ENCODE measurements around the gene NOL9.
A peak's percentile ranks its signal among the peaks of the same experiment; 100 is the strongest.

Gene NOL9

GRCh38 chr1:6484826-6485167, 69.5 kb downstream of the NOL9 start:
- H3K4me3 ChIP-seq (replicated peaks; ENCODE audit: insufficient read depth, low read length): no peak overlapping the region
- H3K27me3 ChIP-seq (ENCODE audit: insufficient read depth, poor library complexity, severe bottlenecking): peaks cover 53% of the 10 kb centered on the region
- no peak overlapping the region for H3K27ac ChIP-seq (replicated peaks)
- no peak for DNase-seq (ENCODE audit: low read depth in 1 of 2, low spot score in 1 of 2)
- TF ChIP-seq, protein P1, sequence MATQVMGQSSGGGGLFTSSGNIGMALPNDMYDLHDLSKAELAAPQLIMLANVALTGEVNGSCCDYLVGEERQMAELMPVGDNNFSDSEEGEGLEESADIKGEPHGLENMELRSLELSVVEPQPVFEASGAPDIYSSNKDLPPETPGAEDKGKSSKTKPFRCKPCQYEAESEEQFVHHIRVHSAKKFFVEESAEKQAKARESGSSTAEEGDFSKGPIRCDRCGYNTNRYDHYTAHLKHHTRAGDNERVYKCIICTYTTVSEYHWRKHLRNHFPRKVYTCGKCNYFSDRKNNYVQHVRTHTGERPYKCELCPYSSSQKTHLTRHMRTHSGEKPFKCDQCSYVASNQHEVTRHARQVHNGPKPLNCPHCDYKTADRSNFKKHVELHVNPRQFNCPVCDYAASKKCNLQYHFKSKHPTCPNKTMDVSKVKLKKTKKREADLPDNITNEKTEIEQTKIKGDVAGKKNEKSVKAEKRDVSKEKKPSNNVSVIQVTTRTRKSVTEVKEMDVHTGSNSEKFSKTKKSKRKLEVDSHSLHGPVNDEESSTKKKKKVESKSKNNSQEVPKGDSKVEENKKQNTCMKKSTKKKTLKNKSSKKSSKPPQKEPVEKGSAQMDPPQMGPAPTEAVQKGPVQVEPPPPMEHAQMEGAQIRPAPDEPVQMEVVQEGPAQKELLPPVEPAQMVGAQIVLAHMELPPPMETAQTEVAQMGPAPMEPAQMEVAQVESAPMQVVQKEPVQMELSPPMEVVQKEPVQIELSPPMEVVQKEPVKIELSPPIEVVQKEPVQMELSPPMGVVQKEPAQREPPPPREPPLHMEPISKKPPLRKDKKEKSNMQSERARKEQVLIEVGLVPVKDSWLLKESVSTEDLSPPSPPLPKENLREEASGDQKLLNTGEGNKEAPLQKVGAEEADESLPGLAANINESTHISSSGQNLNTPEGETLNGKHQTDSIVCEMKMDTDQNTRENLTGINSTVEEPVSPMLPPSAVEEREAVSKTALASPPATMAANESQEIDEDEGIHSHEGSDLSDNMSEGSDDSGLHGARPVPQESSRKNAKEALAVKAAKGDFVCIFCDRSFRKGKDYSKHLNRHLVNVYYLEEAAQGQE (IDR thresholded peaks at IDR 0.05; ENCODE audit: insufficient replicate concordance, low read depth): no peak
- TF ChIP-seq CTCF (IDR thresholded peaks at IDR 0.05; ENCODE audit: insufficient read depth, low read length) (no peak), SPI1 (IDR thresholded peaks at IDR 0.05; ENCODE audit: borderline replicate concordance, low read depth) (no peak), POLR2AphosphoS5 (IDR thresholded peaks at IDR 0.05; ENCODE audit: low read depth) (no peak), GABPA (IDR thresholded peaks at IDR 0.05; ENCODE audit: low read depth) (no peak)

- DNase-seq (ENCODE audit: low read depth in 1 of 2, low spot score in 1 of 2): no peak
- Histone ChIP-seq H3K27me3 (ENCODE audit: insufficient read depth, poor library complexity, severe bottlenecking) (peaks cover 53% of the 10 kb centered on the region), H3K27ac (replicated peaks) (no peak overlapping the region), H3K4me3 (replicated peaks; ENCODE audit: insufficient read depth, low read length) (no peak overlapping the region)
- TF ChIP-seq, protein P1 (IDR thresholded peaks at IDR 0.05; ENCODE audit: insufficient replicate concordance, low read depth): no peak
- TF ChIP-seq CTCF (IDR thresholded peaks at IDR 0.05; ENCODE audit: insufficient read depth, low read length) (no peak), POLR2AphosphoS5 (IDR thresholded peaks at IDR 0.05; ENCODE audit: low read depth) (no peak), SPI1 (IDR thresholded peaks at IDR 0.05; ENCODE audit: borderline replicate concordance, low read depth) (no peak), GABPA (IDR thresholded peaks at IDR 0.05; ENCODE audit: low read depth) (no peak)
Measured at GRCh38 chr1:6483761-6484117, 70.6 kb downstream of the NOL9 start.

GRCh38 chr1:6483017-6483760, 71.1 kb downstream of the NOL9 start:
- Histone ChIP-seq H3K27me3 (ENCODE audit: insufficient read depth, poor library complexity, severe bottlenecking) (peaks cover 51% of the 10 kb centered on the region), H3K4me3 (replicated peaks; ENCODE audit: insufficient read depth, low read length) (no peak overlapping the region), H3K27ac (replicated peaks) (no peak overlapping the region)
- TF ChIP-seq CTCF (IDR thresholded peaks at IDR 0.05; ENCODE audit: insufficient read depth, low read length): no peak
- TF ChIP-seq, protein P1 (IDR thresholded peaks at IDR 0.05; ENCODE audit: insufficient replicate concordance, low read depth): no peak
- no peak for TF ChIP-seq POLR2AphosphoS5 (IDR thresholded peaks at IDR 0.05; ENCODE audit: low read depth)
- no peak for TF ChIP-seq SPI1 (IDR thresholded peaks at IDR 0.05; ENCODE audit: borderline replicate concordance, low read depth)
- TF ChIP-seq GABPA (IDR thresholded peaks at IDR 0.05; ENCODE audit: low read depth): no peak
- peak in 1 of 2 experiments; percentile 4 for DNase-seq (ENCODE audit: low read depth in 1 of 2, low spot score in 1 of 2)
